A375 (cell line): ENCODE results near the gene CCDC174. TPM values are rescaled to one million over a fixed set of nuclear protein-coding genes. Genes with fewer than 3 reads are reported as not detected.

Source experiments
- total RNA-seq: library from RNA; depleted of rRNA; stranded (reverse); fragments of >200 nt; shearing (Covaris generic); gene quantifications from 2 replicates; pipeline ENCODE4 v1.2.3, GENCODE V29; 2014; rRNA removed

The CCDC174 gene
- 21.8 and 24.3 TPM in 2 replicates for total RNA-seq

GRCh38 chr3:14651440-14652251, at the start of gene CCDC174:
Gene CCDC174 (plus strand): TSS chr3:14651762. CDS start chr3:14651837, 75 bp downstream.

GRCh38 chr3:14674841-14675240, 23.3 kb downstream of the CCDC174 start, which contains the start of gene C3orf20:
Gene C3orf20 (plus strand): TSS chr3:14675141. CDS start chr3:14682714, 7,573 bp downstream.

Other genes starting within 250 kb of the CCDC174 start
- gene SLC6A6, start 249.2 kb upstream of the CCDC174 start, total RNA-seq = 16.4 and 19.5 TPM in 2 replicates
- gene GRIP2, start 111.4 kb upstream of the CCDC174 start, total RNA-seq = 0.05 and 3.7 TPM in 2 replicates
- gene C3orf20, start 23.4 kb downstream of the CCDC174 start, total RNA-seq = not detected in 2 replicates
- not detected in 2 replicates for gene FGD5, start 167.2 kb downstream of the CCDC174 start, total RNA-seq